ENCODE results near the gene AUTS2.

DNA sequence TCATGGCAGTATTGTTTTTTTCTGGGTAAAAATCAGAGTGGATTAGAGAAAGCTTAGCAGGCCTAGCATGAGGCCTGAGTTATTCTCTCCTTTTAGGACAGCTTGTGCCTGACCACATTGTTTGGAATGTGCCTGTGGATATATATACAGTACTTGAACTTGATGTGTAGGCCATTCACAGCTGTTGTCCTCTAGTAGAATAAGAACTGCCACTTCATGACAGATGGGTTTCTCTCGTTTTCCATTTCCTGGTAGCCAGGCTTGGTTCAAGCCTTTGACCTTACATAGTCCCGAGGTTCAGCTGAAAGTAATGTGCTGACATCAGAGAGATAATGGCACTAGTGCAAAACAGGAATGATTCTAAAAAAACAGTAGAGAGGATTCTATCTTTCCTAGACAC lies 473.9 kb downstream of the AUTS2 start:
- TF ChIP-seq YY1 (IDR thresholded peaks at IDR 0.05; ENCODE audit: borderline replicate concordance in 1 of 3, control insufficient read depth in 1 of 3, extremely low read depth in 1 of 3, insufficient read depth in 3 of 3, insufficient read length in 1 of 3, insufficient replicate concordance in 2 of 3, low read depth in 1 of 3, low read length in 2 of 3), result no peak
- TF ChIP-seq ZNF253 (CRISPR knock-in tag; conservative IDR thresholded peaks at IDR 0.05), result no peak
- TF ChIP-seq RAD21 (CRISPR knock-in tag; conservative IDR thresholded peaks at IDR 0.05 in 1 of 2, IDR thresholded peaks at IDR 0.05 in 1 of 2), result no peak
- no peak for TF ChIP-seq ZNF766 (CRISPR knock-in tag; conservative IDR thresholded peaks at IDR 0.05)
- no peak for TF ChIP-seq HNRNPH1 (optimal IDR thresholded peaks at IDR 0.05; ENCODE audit: low read depth, low read length)
- no peak for TF ChIP-seq STAT5B (CRISPR knock-in tag; IDR thresholded peaks at IDR 0.05)
- TF ChIP-seq EZH2 (IDR thresholded peaks at IDR 0.05; ENCODE audit: borderline replicate concordance, low read depth, low read length), result no peak
